HCT116 (cell line): Measurements from ENCODE around the gene PRC1. TPM values are rescaled to one million over a fixed set of nuclear protein-coding genes. Genes with fewer than 3 reads are reported as not detected.

Source experiments
- ATAC-seq: fragments of 200-7000 bp; cut with Tn5 transposase; 2 replicates; pipeline ENCODE4 v1.9.1; 2020; ENCODE audit warnings: mild to moderate bottlenecking, moderate library complexity
- BruUV-seq: library from RNA; stranded (reverse); fragments of 400-500 nt; replicated peaks from 2 replicates; lab custom pipeline; 2021; lab: Mats Ljungman, UMichigan
- CTCF ChIA-PET: fragments of 300-600 bp; sonication (Branson Sonifier 250); formaldehyde crosslinking; loops from one replicate; lab custom pipeline; 2021; ENCODE audit warnings: antibody characterized with exemption; lab: Charles Lee
- POLR2A ChIA-PET: fragments of 300-600, 350-600 bp; sonication (Branson Sonifier 250); formaldehyde crosslinking; loops from one replicate; lab custom pipeline; 2021; ENCODE audit warnings: antibody characterized with exemption; lab: Charles Lee
- RAD21 ChIA-PET, 2 experiments: fragments of 300-600 bp; sonication (Branson Sonifier 250); formaldehyde crosslinking; loops; one replicate each; lab custom pipeline; 2023; ENCODE audit warnings: low total read pairs in 2 of 2; ENCODE audit not compliant: uncharacterized antibody in 2 of 2, unreplicated experiment in 2 of 2, low non-redundant PET in 1 of 2; lab: Charles Lee
- DNase-seq: peaks from one replicate; pipeline ENCODE4 v3.0.0-alpha.2; 2010; ENCODE audit warnings: low read depth, low spot score
- H2AFZ ChIP-seq: fragments of 200-600 bp; shearing (Covaris generic), sonication (generic); 2 replicates; pipeline ENCODE4 v1.6.1; 2017; ENCODE audit warnings: low read depth, mixed run types, mixed read lengths, antibody characterized with exemption, low read length; ENCODE audit not compliant: poor library complexity, severe bottlenecking
- H3K27ac ChIP-seq: 2 replicates; pipeline ENCODE4 v1.5.1; 2012; ENCODE audit warnings: low read depth, low read length
- H3K27me3 ChIP-seq: fragments of 200-600 bp; sonication (generic); 2 replicates; pipeline ENCODE4 v1.6.1; 2016; ENCODE audit warnings: mixed run types, low read length, mixed read lengths; ENCODE audit not compliant: insufficient read depth
- H3K36me3 ChIP-seq, 2 experiments: fragments of 200-500 bp in 1 of 2; fragments of 200-600 bp in 1 of 2; sonication (Bioruptor generic) in 1 of 2; sonication (generic) in 1 of 2; 2 replicates each; pipeline versions ENCODE4 v1.5.1 to v1.6.1; 2014 to 2016; ENCODE audit warnings: low read length in 2 of 2, inconsistent platforms in 1 of 2, mixed read lengths in 1 of 2, mixed run types in 1 of 2; ENCODE audit not compliant: insufficient read depth in 2 of 2, control insufficient read depth in 1 of 2
- H3K4me1 ChIP-seq, 2 experiments: fragments of 200-600 bp in 1 of 2; sonication (generic) in 1 of 2; 2 replicates each; pipeline versions ENCODE4 v1.5.1 to v1.6.1; 2012 to 2017; ENCODE audit warnings: low read length in 2 of 2, inconsistent platforms in 1 of 2, mild to moderate bottlenecking in 1 of 2, mixed read lengths in 1 of 2, mixed run types in 1 of 2, moderate library complexity in 1 of 2; ENCODE audit not compliant: insufficient read depth in 2 of 2, control insufficient read depth in 1 of 2
- H3K4me2 ChIP-seq: fragments of 200-600 bp; sonication (generic); 2 replicates; pipeline ENCODE4 v1.6.1; 2017; ENCODE audit warnings: mixed run types, low read length, mixed read lengths
- H3K4me3 ChIP-seq, 2 experiments: fragments of 200-600 bp in 1 of 2; sonication (generic) in 1 of 2; replicated peaks in 1 of 2; 2 replicates each; pipeline ENCODE4 v1.5.1; 2011 to 2016; ENCODE audit warnings: low read length in 2 of 2, control low read depth in 1 of 2, low read depth in 1 of 2, mild to moderate bottlenecking in 1 of 2, mixed read lengths in 1 of 2, mixed run types in 1 of 2
- H3K79me2 ChIP-seq: fragments of 200-600 bp; sonication (generic); 2 replicates; pipeline ENCODE4 v1.6.1; 2017; ENCODE audit warnings: mild to moderate bottlenecking, mixed run types, low read length, moderate library complexity, mixed read lengths; ENCODE audit not compliant: insufficient read depth
- H3K9ac ChIP-seq: fragments of 200-600 bp; sonication (generic); 2 replicates; pipeline ENCODE4 v1.6.1; 2016; ENCODE audit warnings: low read length, mixed read lengths
- H3K9me2 ChIP-seq: fragments of 200-600 bp; sonication (generic), shearing (Covaris generic); 2 replicates; pipeline ENCODE4 v1.6.1; 2017; ENCODE audit warnings: mixed run types, mild to moderate bottlenecking, moderate library complexity; ENCODE audit not compliant: insufficient read depth
- H3K9me3 ChIP-seq, 2 experiments: fragments of 200-500 bp in 1 of 2; fragments of 200-600 bp in 1 of 2; sonication (Bioruptor generic) in 1 of 2; sonication (generic) in 1 of 2; 2 replicates each; pipeline ENCODE4 v1.6.1; 2014 to 2017; ENCODE audit warnings: low read length in 2 of 2, mixed read lengths in 2 of 2, inconsistent platforms in 1 of 2, low read depth in 1 of 2, mild to moderate bottlenecking in 1 of 2, mixed run types in 1 of 2, moderate library complexity in 1 of 2; ENCODE audit not compliant: control insufficient read depth in 1 of 2, insufficient read depth in 1 of 2
- H4K20me1 ChIP-seq: fragments of 200-600 bp; sonication (generic), shearing (Covaris generic); 2 replicates; pipeline ENCODE4 v1.6.1; 2017; ENCODE audit warnings: mixed run types, mild to moderate bottlenecking, moderate library complexity; ENCODE audit not compliant: insufficient read depth
- CBX3 ChIP-seq: IDR thresholded peaks from 2 replicates; pipeline ENCODE4 v1.6.1; 2012; ENCODE audit warnings: low read depth
- CEBPB ChIP-seq: IDR thresholded peaks from 2 replicates; pipeline ENCODE4 v1.6.1; 2012; ENCODE audit warnings: low read depth
- EGR1 ChIP-seq: IDR thresholded peaks from 2 replicates; pipeline ENCODE4 v1.6.1; 2012; ENCODE audit warnings: low read depth
- ELF1 ChIP-seq: IDR thresholded peaks from 2 replicates; pipeline ENCODE4 v1.6.1; 2012; ENCODE audit warnings: low read depth, borderline replicate concordance
- EZH2 ChIP-seq: fragments of 200-600 bp; sonication (generic); IDR thresholded peaks from 2 replicates; pipeline ENCODE4 v1.6.1; 2017; ENCODE audit warnings: antibody characterized with exemption, mixed run types
- EZH2phosphoT487 ChIP-seq: fragments of 200-600 bp; IDR thresholded peaks from 2 replicates; pipeline ENCODE4 v1.6.1; 2018; ENCODE audit warnings: antibody characterized with exemption, borderline replicate concordance
- FOSL1 ChIP-seq: IDR thresholded peaks from 2 replicates; pipeline ENCODE4 v1.6.1; 2012; ENCODE audit warnings: low read depth
- JUND ChIP-seq: IDR thresholded peaks from 2 replicates; pipeline ENCODE4 v1.6.1; 2012
- POLR2A ChIP-seq: IDR thresholded peaks from 2 replicates; pipeline ENCODE4 v1.7.0; 2011; ENCODE audit warnings: borderline replicate concordance; ENCODE audit not compliant: insufficient read depth, insufficient read length; ENCODE audit errors: extremely low read depth
- POLR2AphosphoS5 ChIP-seq: IDR thresholded peaks from 2 replicates; pipeline ENCODE4 v1.6.1; 2011; ENCODE audit warnings: mild to moderate bottlenecking, low read depth, low read length, moderate library complexity
- RAD21 ChIP-seq: IDR thresholded peaks from 2 replicates; pipeline ENCODE4 v1.6.1; 2012; ENCODE audit warnings: low read depth, mild to moderate bottlenecking
- SIN3A ChIP-seq: IDR thresholded peaks from 2 replicates; pipeline ENCODE4 v1.6.1; 2012; ENCODE audit warnings: low read depth
- SP1 ChIP-seq: IDR thresholded peaks from 2 replicates; pipeline ENCODE4 v1.6.1; 2012; ENCODE audit warnings: low read depth
- SRF ChIP-seq: IDR thresholded peaks from 2 replicates; pipeline ENCODE4 v1.6.1; 2012; ENCODE audit warnings: low read depth
- TCF7L2 ChIP-seq: IDR thresholded peaks from 2 replicates; pipeline ENCODE4 v1.7.0; 2011; ENCODE audit warnings: borderline replicate concordance, inconsistent platforms; ENCODE audit not compliant: insufficient read depth, insufficient read length; ENCODE audit errors: extremely low read depth
- YY1 ChIP-seq: IDR thresholded peaks from 2 replicates; pipeline ENCODE4 v1.6.1; 2011; ENCODE audit warnings: low read length, low read depth, moderate library complexity, mild to moderate bottlenecking; ENCODE audit not compliant: insufficient replicate concordance; ENCODE audit errors: extremely low read depth
- ZFX ChIP-seq: fragments of 450-650 bp; IDR thresholded peaks from 2 replicates; pipeline ENCODE4 v1.6.1; 2017
- ZNF274 ChIP-seq: fragments of 200-500 bp; sonication (Bioruptor generic); IDR thresholded peaks from 2 replicates; pipeline ENCODE4 v1.6.1; 2014; ENCODE audit warnings: mild to moderate bottlenecking, low read depth, low read length, inconsistent platforms
- intact Hi-C: fragments of 100-400 bp; cut with micrococcal nuclease; formaldehyde crosslinking; loops from 2 replicates; pipeline ENCODE4 v1.10.0; 2022
- total RNA-seq: library from RNA; stranded (reverse); gene quantifications from one replicate; pipeline ENCODE4 v1.2.1, GENCODE V29; 2021; ENCODE audit not compliant: unreplicated experiment
- TF ChIP-seq, protein P1 (sequence below): IDR thresholded peaks from 2 replicates; pipeline ENCODE4 v1.6.1; 2012
- TF ChIP-seq, protein P2 (sequence below): IDR thresholded peaks from 2 replicates; pipeline ENCODE4 v1.6.1; 2012; ENCODE audit warnings: low read depth
- TF ChIP-seq, protein P3 (sequence below): IDR thresholded peaks from 2 replicates; pipeline ENCODE4 v1.6.1; 2012

Gene PRC1
- total RNA-seq, 1 experiment from 2014 or later = 186 TPM

DNA sequence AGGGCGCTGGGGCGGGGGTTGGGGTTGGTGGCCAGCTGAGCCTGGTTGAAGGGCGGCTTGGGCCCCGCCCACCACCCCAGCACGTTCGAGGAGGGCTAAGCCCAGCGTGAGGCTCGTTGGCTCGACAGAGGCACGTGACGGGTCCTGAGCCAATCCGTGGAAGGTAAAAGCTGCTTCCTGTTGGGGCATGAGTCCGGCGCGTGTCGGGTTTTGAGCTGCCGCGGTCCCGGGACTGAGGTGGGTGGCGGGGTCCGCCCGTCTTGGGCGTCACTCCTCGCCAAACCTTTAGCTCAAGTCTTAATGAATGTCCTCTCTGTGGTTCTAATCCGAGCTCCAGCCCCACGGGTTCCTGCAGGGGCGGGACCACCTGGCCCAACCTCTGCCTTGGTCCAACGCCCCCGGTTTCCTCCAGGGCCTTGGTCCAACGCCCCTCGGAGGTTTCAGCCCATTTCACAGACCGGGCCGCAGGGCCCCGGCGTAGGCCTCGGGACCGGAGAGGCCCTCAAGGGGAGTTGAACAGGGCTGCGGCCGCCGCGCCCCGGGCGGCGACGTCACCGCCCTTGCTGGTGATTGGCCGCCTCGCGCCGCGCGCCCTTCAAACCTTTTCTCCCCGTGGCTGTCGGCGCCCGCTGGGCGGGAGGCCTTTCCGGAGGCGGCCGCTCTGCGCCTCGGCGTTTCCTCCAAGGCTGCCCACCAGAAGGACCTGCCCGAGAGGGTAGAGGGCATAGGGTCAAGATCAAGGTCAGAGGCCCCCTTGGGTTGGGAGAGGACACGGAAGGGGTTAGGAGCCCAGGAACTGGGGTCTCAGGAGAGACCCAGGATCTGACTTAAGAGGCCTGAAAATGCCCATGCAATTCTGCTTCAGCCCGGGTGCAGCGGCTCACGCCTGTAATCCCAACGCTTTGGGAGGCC lies 39.4 kb downstream of the PRC1 start, which contains the start of gene RCCD1:
Gene RCCD1 (plus strand): TSS at position 173 of the 912 bp plus-strand sequence. CDS start 1,851 bp downstream, outside the sequence.
- ATAC-seq = peak; percentile 93
- POLR2A ChIA-PET = interaction anchor here (0.8 to 2.3 kb wide), 6 partner anchors 9 to 78 kb away, joined by 3 to 21 read pairs (median 4); partner anchors contain the start of genes HDDC3 and UNC45A
- peak; percentile 88 for TF ChIP-seq SIN3A
- TF ChIP-seq ELF1 = no peak; the same call in 1 of the 2 replicates
- TF ChIP-seq JUND = no peak
- no peak for TF ChIP-seq EZH2phosphoT487
- TF ChIP-seq TCF7L2 = peak; percentile 58
- TF ChIP-seq POLR2AphosphoS5 = peak; percentile 87
- peak; percentile 84 for TF ChIP-seq POLR2A
- TF ChIP-seq CBX3 = no peak
- peak; percentile 92 for TF ChIP-seq ZFX
- no peak for TF ChIP-seq RAD21
- peak; percentile 80 for TF ChIP-seq EGR1
- TF ChIP-seq, protein P1, sequence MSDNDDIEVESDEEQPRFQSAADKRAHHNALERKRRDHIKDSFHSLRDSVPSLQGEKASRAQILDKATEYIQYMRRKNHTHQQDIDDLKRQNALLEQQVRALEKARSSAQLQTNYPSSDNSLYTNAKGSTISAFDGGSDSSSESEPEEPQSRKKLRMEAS = peak; percentile 93
- TF ChIP-seq EZH2 = no peak
- TF ChIP-seq SRF = no peak
- TF ChIP-seq, protein P2, sequence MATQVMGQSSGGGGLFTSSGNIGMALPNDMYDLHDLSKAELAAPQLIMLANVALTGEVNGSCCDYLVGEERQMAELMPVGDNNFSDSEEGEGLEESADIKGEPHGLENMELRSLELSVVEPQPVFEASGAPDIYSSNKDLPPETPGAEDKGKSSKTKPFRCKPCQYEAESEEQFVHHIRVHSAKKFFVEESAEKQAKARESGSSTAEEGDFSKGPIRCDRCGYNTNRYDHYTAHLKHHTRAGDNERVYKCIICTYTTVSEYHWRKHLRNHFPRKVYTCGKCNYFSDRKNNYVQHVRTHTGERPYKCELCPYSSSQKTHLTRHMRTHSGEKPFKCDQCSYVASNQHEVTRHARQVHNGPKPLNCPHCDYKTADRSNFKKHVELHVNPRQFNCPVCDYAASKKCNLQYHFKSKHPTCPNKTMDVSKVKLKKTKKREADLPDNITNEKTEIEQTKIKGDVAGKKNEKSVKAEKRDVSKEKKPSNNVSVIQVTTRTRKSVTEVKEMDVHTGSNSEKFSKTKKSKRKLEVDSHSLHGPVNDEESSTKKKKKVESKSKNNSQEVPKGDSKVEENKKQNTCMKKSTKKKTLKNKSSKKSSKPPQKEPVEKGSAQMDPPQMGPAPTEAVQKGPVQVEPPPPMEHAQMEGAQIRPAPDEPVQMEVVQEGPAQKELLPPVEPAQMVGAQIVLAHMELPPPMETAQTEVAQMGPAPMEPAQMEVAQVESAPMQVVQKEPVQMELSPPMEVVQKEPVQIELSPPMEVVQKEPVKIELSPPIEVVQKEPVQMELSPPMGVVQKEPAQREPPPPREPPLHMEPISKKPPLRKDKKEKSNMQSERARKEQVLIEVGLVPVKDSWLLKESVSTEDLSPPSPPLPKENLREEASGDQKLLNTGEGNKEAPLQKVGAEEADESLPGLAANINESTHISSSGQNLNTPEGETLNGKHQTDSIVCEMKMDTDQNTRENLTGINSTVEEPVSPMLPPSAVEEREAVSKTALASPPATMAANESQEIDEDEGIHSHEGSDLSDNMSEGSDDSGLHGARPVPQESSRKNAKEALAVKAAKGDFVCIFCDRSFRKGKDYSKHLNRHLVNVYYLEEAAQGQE = no peak
- TF ChIP-seq FOSL1 = no peak
- no peak for TF ChIP-seq CEBPB
- peak; percentile 73 for TF ChIP-seq SP1
- TF ChIP-seq YY1 = peak; percentile 37
- TF ChIP-seq, protein P3, sequence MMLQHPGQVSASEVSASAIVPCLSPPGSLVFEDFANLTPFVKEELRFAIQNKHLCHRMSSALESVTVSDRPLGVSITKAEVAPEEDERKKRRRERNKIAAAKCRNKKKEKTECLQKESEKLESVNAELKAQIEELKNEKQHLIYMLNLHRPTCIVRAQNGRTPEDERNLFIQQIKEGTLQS = no peak
- no peak for TF ChIP-seq ZNF274

More for the DNA sequence above, 39.4 kb downstream of the PRC1 start, which contains the start of gene RCCD1:
- Histone ChIP-seq H3K27me3 (no peaks in the 10 kb centered on the region), H3K9ac (peak within 1 kb of the TSS; percentile 97), H3K4me1 (peaks cover 11 to 23% of the 10 kb centered on the region in 2 experiments), H3K27ac (peak within 1 kb of the TSS; percentile 97), H3K9me2 (no peaks in the 10 kb centered on the region), H3K36me3 (peaks cover 10 to 13% of the 10 kb centered on the region in 2 experiments; a peak in 3 of 4 replicates), H3K79me2 (peaks cover 24% of the 10 kb centered on the region), H3K4me3 (peak within 1 kb of the TSS; percentile 71 to 75), H2AFZ (no peak within 1 kb of the TSS), H4K20me1 (no peaks in the 10 kb centered on the region), H3K9me3 (no peaks in the 10 kb centered on the region), H3K4me2 (peak within 1 kb of the TSS; percentile 93)
- BruUV-seq = TSS peak; percentile 70
- DNase-seq = peak; percentile 92
- RAD21 ChIA-PET = interaction anchor here (1.0 to 1.6 kb wide), 5 partner anchors 20 to 95 kb away, joined by 3 to 10 read pairs (median 4); partner anchors contain the start of genes UNC45A (in 2 of the 2) and HDDC3 (in 1 of the 2)
- CTCF ChIA-PET = interaction anchor here (0.8 to 4.0 kb wide), 5 partner anchors 22 to 314 kb away, joined by 3 to 35 read pairs (median 4); partner anchors contain the start of genes HDDC3 and UNC45A
- intact Hi-C loops = loop anchor here (1.0 to 2.0 kb wide), 3 partner anchors 20 to 78 kb away; partner anchors contain the start of genes PRC1 and UNC45A
